Measurements from ENCODE around the gene EEA1.

DNA sequence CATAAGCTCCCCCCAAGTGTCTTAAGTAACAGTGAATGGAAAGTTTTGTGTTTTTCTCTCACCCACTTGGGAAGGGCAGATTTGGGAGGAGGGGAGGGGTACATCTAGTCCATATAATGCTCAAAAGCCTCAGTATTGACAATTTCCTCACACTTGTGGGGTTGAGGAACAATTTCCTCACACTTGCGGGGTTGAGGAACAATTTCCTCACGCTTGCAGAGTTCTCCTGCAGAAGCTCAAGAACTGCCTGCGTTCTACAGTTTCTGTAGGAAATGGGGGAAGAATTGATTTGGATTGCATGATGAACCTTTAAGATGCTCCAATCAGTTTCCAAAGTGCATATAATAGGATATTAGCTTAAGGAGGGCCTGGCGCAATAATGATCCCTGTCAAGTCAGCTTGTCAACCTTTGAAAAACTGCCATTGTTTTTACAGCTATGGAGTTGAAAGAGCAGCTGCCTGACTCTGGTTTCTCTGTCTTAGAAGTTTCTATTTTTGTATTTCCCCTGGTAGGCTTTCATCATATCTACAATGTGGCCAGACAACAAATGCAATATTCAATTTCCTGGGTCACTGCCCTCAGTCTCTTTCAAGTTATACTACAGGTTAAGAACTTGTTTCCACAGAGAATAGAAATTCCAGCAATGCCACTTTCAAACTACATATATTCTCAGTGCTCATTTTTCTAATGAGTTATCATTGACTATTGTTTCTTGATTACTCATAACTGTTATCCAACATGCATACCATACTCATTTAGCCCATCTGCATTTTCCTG is 159.8 kb downstream of the EEA1 start:
- TF ChIP-seq, protein P1, sequence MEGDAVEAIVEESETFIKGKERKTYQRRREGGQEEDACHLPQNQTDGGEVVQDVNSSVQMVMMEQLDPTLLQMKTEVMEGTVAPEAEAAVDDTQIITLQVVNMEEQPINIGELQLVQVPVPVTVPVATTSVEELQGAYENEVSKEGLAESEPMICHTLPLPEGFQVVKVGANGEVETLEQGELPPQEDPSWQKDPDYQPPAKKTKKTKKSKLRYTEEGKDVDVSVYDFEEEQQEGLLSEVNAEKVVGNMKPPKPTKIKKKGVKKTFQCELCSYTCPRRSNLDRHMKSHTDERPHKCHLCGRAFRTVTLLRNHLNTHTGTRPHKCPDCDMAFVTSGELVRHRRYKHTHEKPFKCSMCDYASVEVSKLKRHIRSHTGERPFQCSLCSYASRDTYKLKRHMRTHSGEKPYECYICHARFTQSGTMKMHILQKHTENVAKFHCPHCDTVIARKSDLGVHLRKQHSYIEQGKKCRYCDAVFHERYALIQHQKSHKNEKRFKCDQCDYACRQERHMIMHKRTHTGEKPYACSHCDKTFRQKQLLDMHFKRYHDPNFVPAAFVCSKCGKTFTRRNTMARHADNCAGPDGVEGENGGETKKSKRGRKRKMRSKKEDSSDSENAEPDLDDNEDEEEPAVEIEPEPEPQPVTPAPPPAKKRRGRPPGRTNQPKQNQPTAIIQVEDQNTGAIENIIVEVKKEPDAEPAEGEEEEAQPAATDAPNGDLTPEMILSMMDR (IDR thresholded peaks at IDR 0.05): no peak
- no peak for TF ChIP-seq POLR2A (IDR thresholded peaks at IDR 0.05)

Measured in lower leg skin (tissue), 3 donors.